Uterus (tissue), 2 donors: ENCODE measurements around the gene APOA1.

Source experiments
- CTCF ChIP-seq, 4 experiments: fragments of 200-600 bp in 2 of 4; fragments of 450-650 bp in 2 of 4; sonication (generic) in 2 of 4; IDR thresholded peaks; one replicate each; pipeline ENCODE4 v1.5.1; 2016 to 2019; ENCODE audit warnings: antibody characterized with exemption in 4 of 4, mild to moderate bottlenecking in 2 of 4, moderate library complexity in 1 of 4
- POLR2A ChIP-seq, 2 donors: fragments of 450-650 bp; IDR thresholded peaks; one replicate each; pipeline ENCODE4 v1.6.1; 2016; ENCODE audit warnings: antibody characterized with exemption in 2 of 2, mild to moderate bottlenecking in 1 of 2, moderate library complexity in 1 of 2

GRCh38 chr11:116825434-116825833 lies 12.0 kb downstream of the APOA1 start:
- TF ChIP-seq POLR2A (IDR thresholded peaks at IDR 0.05) (no peak), CTCF (IDR thresholded peaks at IDR 0.05) (no peak)
